22Rv1 (cell line): ENCODE data around the gene PDE6D.
"Not testable (repeated sequence)": the region's sequence is repeated elsewhere in the genome, so short reads cannot be mapped to it uniquely, and the experiment has no call there.

Experiments
- H3K27ac ChIP-seq: fragments of 450-650 bp; 2 replicates; pipeline ENCODE4 v1.5.1; 2017
- CTCF ChIP-seq: fragments of 450-650 bp; IDR thresholded peaks from 2 replicates; pipeline ENCODE4 v1.5.1; 2017; ENCODE audit warnings: mild to moderate bottlenecking
- ZFX ChIP-seq: fragments of 450-650 bp; IDR thresholded peaks from 2 replicates; pipeline ENCODE4 v1.6.1; 2017; ENCODE audit warnings: antibody characterized with exemption, borderline replicate concordance

The PDE6D gene

GRCh38 chr2:231765496-231765929, 15.6 kb downstream of the PDE6D start:
- H3K27ac ChIP-seq = no peak overlapping the region
- TF ChIP-seq ZFX (no peak), CTCF (no peak)

- TF ChIP-seq CTCF = no peak
- TF ChIP-seq ZFX = no peak
- no peak overlapping the region for H3K27ac ChIP-seq
These were observed 16.3 kb downstream of the PDE6D start for GRCh38 chr2:231764760-231765159.

- TF ChIP-seq ZFX = no peak
- TF ChIP-seq CTCF = no peak
- no peak overlapping the region for H3K27ac ChIP-seq
These were observed 17.0 kb downstream of the PDE6D start for GRCh38 chr2:231764124-231764523.

- TF ChIP-seq ZFX (no peak), CTCF (no peak)
- no peak overlapping the region for H3K27ac ChIP-seq
These were observed 19.3 kb downstream of the PDE6D start for GRCh38 chr2:231761735-231762134.

- H3K27ac ChIP-seq = no peak overlapping the region
- TF ChIP-seq CTCF (no peak), ZFX (no peak)
These were observed 29.0 kb downstream of the PDE6D start for GRCh38 chr2:231752061-231752460.

- TF ChIP-seq CTCF (no peak), ZFX (no peak)
- no peak overlapping the region for H3K27ac ChIP-seq
These were observed 29.9 kb downstream of the PDE6D start for GRCh38 chr2:231751042-231751815.

- H3K27ac ChIP-seq = not testable (repeated sequence)
These were observed 32.1 kb downstream of the PDE6D start for GRCh38 chr2:231749016-231749415.

GRCh38 chr2:231748153-231748896, 32.8 kb downstream of the PDE6D start:
- not testable (repeated sequence) for H3K27ac ChIP-seq
